Fibroblast of the conjunctiva (primary cell): ENCODE results near the gene RBBP6.
"Not testable (repeated sequence)": the region's sequence is repeated elsewhere in the genome, so short reads cannot be mapped to it uniquely, and the experiment has no call there.

Experiments used
- DNase-seq: peaks from one replicate; pipeline ENCODE4 v3.0.0-alpha.2; 2010; ENCODE audit warnings: low read depth

The RBBP6 gene

GRCh38 chr16:24568392-24568791 is 29.0 kb downstream of the RBBP6 start:
- peak; percentile 26 for DNase-seq

GRCh38 chr16:24571096-24571495 is 31.7 kb downstream of the RBBP6 start:
- no peak for DNase-seq

GRCh38 chr16:24572069-24572468 is 32.7 kb downstream of the RBBP6 start:
- no peak for DNase-seq

GRCh38 chr16:24573141-24573540 is 33.8 kb downstream of the RBBP6 start:
- no peak for DNase-seq

- DNase-seq: not testable (repeated sequence)
These were observed 35.4 kb downstream of the RBBP6 start for GRCh38 chr16:24574515-24575485.

- DNase-seq: not testable (repeated sequence)
These were observed 36.4 kb downstream of the RBBP6 start for GRCh38 chr16:24575791-24576190.

- no peak for DNase-seq
These were observed 37.8 kb downstream of the RBBP6 start for GRCh38 chr16:24577167-24577566.

- DNase-seq: peak; percentile 42
These were observed 41.3 kb downstream of the RBBP6 start for GRCh38 chr16:24580665-24581064.

GRCh38 chr16:24583494-24583893 is 44.1 kb downstream of the RBBP6 start:
- no peak for DNase-seq

- no peak for DNase-seq
These were observed 50.6 kb downstream of the RBBP6 start for GRCh38 chr16:24589997-24590396.

- DNase-seq: no peak
These were observed 59.5 kb downstream of the RBBP6 start for GRCh38 chr16:24598777-24599437.

- no peak for DNase-seq
These were observed 70.0 kb downstream of the RBBP6 start for GRCh38 chr16:24609417-24609739.

GRCh38 chr16:24609740-24610415 is 70.5 kb downstream of the RBBP6 start:
- peak; percentile 23 for DNase-seq

GRCh38 chr16:24610416-24610755 is 71.0 kb downstream of the RBBP6 start:
- DNase-seq: no peak

- no peak for DNase-seq
These were observed 71.9 kb downstream of the RBBP6 start for GRCh38 chr16:24611310-24611709.

- DNase-seq: no peak
These were observed 73.3 kb downstream of the RBBP6 start for GRCh38 chr16:24612656-24613055.

GRCh38 chr16:24613267-24613666 is 73.9 kb downstream of the RBBP6 start:
- not testable (repeated sequence) for DNase-seq

- no peak for DNase-seq
These were observed 78.1 kb downstream of the RBBP6 start for GRCh38 chr16:24617502-24617901.
